Activated T-cell treated with anti-CD3 and anti-CD28 coated beads for 1 hour (primary cell): Measurements from ENCODE around the gene DTL.

ENCODE experiments used
- DNase-seq: peaks from one replicate; pipeline ENCODE4 v3.0.0-alpha.2; 2020; ENCODE audit warnings: low read depth

The DTL gene

DNA sequence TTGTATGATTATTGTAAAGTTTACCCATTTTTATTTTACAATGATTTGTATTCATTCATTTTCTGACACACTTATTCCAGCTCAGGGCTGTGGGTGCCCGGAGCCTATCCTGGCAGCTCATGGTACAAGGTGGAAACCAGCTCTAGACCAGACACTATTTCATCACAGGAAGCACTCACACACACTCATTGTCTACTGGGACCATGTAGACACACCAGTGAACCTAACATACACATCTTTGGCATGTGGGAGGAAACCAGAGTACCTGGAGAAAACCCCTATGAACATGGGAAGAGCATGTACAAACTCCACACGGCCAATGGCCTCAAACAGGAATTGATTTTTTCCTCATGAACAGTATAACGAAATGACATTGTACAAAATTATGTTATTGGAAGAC lies 2.4 kb downstream of the DTL start:
- DNase-seq: no peak

DNA sequence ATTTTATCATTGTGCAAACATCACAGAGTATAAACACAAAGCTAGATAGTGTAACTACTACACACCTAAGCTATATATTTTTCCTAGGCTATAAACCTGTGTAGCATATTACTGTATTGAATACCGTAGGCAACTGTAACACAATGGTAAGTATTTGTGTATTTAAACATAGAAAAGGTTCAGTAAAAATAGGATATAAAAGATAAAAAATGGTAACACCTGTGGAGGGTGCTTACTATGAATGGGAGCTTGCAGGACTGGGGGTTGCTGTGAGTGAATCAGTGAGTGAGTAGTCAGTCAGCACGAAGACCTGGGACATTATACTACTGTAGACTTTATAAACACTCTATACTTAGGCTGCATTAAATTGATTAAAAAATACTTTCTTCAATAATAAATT lies 4.1 kb downstream of the DTL start:
- DNase-seq: no peak

DNA sequence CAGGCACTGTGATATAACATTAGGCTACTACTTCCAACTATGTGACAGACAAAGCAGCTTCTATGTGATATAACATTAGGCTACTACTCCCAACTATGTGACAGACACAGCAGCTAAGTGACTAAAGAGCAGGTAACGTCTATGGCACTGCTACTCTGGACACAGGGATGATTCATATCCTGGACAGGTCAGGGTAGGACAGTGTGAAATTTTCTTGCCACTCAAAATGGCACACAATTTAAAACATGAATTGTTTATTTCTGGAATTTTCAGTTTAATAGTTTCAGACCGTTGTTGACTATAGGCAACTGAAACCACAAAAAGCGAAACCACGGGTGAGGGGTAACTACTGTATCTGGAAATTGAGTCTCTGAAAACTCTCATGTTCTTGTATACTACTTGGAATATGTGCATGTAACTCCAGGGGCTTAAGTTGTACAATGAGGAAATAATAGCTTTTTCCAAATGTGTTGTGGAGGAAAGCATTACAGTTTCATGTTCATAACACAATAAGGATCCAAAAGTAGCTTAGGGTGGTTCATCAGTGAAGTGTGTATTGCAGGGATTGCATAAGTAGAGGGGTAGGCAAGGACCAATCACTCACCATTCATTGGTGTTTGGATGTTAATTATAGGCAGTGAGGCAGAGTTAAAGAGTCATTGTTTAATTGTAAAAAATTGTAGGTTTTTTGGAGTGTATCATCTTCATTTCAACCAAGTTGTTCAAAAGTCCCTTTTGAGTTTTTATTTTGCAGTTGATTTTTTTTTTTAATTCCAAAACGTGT lies 5.3 kb downstream of the DTL start:
- DNase-seq: no peak

DNA sequence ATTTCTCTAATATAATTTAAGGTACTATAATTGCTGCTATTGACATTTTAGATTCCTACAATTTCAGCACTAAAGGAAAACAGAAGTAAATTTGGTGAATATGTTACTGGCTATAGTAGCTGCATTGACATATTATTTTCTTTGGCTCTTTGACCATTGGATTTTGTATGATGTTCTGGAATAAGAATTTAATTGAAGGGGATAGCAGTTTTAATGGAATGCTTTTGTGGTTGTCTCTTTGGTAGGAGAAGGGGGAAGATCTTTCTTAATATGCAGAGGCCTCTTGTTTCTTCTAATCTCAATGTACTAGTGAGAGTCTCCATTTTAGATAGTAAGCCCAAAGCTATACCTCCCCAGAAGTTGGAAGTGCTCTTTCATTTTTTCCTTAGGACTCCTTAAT lies 6.9 kb downstream of the DTL start:
- DNase-seq: no peak

DNA sequence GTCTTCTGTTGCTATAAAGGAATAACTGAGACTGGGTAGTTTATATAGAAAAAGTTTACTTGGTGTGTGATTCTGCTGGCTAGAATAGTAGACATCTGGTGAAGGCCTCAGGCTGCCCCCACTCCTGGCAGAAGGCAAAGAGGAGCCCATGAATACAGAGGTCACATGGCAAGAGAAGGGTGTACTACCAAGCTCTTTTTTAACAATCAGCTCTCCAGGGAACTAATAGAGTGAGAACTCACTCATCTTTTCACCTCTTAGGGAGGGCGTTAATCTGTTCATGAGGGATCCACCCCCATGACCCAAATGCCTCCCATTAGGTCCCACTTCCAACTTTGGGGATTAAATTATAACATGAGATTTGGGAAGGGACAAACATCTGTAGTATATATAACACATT lies 9.3 kb downstream of the DTL start:
- no peak for DNase-seq

DNA sequence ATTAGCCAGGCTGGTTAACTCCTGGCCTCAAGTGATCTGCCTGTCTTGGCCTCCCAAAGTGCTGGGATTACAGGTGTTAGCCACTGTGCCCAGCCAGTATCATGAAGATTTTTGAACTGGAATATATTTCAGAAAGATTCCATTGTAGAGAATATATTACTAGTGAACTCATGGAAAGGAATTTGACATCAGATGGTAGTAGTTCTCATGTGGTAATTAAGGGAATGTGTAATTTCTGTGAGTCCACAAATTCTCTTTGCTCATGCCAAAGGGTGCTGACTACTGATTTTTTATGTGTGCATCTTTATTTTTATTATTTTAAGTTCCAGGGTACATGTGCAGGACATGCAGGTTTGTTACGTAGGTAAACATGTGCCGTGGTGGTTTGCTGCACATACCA lies 10.4 kb downstream of the DTL start:
- no peak for DNase-seq

DNA sequence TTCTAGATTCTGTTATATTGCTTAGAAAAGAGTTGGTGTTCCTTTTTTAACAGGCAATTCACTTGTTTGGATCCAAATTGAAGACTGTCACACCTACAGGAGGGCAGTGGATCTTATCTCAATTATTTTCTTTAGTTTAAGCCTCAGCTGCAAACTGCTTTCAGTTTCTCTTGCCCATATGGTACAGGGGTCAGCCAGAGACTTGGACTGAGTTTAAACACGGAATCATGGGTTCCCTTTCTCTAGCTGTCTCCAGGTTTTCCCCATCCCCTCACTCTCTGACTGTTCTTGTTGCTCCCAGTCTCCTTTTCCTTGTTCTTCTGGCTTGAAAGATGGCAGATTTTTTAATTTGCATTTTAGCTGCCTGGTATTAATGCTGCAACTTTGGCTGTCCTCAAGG lies 18.4 kb downstream of the DTL start:
- no peak for DNase-seq

DNA sequence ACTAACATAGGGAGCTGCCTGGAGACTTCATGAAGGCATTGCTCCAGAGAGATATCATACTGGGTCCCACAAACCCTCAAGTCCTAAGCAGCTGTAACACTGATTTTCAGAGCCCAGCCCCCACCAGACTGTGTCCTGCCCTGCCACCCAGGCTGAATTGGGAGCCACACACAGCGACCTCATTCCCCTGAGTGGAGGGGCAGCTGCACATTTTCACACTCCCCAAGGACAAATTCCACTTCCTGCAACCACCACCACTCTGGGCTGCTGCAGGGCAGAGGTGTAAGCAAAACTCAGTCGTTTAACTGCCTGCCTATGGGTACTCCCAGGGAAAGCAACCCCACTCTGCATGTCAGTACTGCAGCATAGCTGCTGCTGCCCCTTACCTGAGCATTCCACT lies 19.8 kb downstream of the DTL start:
- no peak for DNase-seq

DNA sequence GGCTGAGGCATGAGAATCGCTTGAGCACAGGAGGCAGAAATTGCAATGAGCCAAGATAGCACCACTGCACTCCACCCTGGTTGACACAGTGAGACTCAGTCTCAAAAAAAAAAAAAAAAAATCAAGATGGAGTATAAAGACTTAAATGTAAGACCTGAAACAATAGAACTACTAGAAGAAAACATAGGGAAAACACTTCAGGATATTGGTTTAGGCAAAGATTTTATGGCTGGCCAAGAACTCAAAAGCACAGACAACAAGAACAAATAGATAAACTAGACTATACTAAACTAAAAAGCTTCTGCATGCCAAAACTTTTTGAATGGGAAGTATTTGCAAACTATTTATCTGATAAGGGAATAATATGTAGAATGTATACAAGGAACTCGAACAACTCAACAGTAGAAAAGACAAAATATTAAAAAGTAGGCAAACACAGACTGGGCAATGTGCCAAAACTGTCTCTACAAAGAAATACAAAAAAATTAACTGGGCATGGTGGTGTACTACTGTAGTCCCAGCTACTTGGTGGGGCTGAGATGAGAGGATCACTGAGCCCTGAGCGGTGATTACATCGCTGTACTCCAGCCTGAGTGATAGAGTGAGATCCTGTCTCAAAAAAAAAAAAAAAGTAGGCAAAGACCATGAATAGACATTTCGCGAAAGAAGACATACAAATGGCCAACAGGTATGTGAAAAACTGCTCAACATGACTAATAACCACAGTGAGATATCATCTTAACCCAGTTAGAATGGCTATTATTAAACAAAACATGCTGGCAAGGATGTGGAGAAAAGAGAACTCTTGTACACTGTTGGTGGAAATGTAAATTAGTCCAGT lies 25.3 kb downstream of the DTL start:
- no peak for DNase-seq

DNA sequence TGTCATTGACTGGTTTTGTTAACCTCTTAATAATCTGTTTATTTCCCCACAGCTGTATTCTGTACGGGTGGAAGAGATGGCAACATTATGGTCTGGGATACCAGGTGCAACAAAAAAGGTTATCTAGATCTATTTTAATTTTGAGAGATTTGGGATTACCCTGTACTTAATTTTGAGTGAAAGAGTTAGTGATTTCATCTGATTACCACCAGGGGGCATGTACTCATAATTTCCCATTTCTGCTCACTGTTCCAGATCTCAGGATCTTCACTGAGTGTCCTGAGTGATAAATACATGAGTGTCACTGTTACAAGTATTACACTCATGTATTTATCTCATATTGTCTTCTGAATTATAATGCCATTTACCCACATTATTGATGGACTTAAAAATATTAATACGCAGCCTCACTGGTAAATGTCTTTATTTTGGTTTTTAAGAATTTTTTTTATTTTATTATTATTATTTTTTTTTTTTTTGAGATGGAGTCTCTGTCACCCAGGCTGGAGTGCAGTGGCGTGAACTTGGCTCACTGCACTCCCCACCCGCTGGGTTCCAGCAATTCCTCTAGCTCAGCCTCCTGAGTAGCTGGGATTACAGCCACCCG lies 27.4 kb downstream of the DTL start:
- no peak for DNase-seq

DNA sequence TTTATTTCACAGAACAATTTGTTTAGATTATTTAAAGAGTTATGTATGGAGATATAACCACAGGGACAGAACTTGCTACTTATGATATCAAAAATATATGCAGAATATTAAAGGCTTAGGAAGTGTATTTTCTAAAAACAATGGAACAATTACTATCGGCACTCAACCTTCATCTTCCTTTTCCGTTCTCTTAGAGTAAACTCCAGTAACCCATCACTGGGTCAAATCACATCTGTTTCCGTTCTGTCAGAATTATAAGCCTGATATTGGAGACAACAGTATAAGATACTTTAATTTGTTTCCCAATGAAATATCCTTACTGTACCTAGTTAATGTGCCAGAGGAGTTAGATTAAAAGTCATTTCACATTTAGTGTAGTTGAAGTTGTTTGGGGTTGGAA lies 32.2 kb downstream of the DTL start:
- DNase-seq: no peak

DNA sequence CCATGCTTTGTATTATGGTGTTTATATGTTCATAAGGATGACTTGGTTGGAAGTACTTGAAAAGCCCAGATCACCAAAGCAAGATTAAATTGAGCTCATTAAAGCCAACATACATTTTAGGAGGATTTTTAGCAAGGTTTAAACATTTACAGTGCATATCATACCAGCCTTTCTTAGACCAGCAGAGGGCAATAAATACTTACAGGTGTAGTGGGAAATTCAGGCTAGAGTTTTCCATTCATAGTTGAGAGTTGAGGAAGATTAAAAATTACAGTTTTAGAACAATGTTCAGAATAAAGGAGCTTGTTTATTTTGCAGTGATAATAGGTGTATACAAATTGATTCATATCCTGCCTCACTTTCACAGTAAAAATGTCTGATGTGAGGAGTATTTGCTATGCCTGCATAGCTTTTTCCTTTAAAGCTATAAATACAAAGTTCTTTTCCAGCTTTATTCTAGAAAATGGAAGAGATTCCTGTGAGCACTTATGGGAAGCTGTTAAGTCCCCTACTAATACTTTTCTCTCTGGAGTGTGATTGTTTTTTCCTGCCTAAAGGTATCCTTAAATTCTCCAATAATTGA lies 35.3 kb downstream of the DTL start:
- no peak for DNase-seq

DNA sequence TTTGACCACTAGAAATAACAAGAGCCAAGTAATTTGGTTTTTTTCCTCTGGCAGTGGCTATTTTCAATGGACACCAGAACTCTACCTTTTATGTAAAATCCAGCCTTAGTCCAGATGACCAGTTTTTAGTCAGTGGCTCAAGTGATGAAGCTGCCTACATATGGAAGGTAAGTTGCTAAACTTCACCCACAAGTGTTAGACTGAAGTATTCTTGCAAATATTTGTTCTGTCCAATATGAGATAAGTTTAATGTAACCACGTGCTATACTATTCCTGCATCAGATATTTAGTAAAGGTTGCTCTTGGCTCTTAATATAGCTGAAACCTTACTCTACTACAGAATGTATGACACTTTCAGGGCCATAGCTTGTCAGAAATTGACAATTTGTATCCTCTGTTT lies 36.5 kb downstream of the DTL start:
- no peak for DNase-seq

DNA sequence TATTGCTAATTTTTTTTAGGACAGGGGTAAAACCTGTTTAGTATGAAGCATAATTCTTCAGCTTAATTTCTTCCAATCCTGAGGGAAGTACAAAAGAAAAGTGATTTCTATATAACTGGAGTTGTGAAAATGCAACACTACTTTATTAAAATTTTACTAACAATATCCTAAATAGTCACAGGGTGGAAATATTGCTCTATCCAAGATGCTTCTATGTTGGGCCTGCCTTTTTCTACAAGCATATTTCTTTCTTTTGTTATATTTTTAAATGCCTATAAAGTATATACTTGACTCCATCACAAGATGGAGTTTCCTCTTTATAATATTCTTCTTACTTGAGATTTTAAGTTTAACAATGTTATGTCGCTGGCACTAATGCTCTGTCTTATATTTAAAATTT lies 37.9 kb downstream of the DTL start:
- no peak for DNase-seq

DNA sequence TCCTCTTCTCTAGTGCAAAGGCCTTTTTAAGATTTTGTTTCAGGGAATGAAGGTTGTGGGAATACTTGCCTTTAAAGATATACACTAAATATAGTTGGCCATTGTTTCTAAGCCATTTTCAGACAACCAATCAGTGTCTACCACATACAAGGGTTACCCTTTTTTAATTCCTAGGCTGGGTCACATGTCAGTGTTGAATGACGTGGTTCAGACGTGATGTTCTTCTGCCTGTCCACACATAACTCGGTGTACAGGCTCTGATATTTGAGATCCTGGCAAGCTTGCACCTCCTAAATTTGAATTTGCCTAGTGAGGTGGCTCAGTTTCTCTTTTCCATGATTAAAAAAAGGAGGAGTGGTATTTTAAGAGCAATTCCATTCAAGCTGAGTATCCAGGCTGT lies 38.8 kb downstream of the DTL start:
- no peak for DNase-seq

DNA sequence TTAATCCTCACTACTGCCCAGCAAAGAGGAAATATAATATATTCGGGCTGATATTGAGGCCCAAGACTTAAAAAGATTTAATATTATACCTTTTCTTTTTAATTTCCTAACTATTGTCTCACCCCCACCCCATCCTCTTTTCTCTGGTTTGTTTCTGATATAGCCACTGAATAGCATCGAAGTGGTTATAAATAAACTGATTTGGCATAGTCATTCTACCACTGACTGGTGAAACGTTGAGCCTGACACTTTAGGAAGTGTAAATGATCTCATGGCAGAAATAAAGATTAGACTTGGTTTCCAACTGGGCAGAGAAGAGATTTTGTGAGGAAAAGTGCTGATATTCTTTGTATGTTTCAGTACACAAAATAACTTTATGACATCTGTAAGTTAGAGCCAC lies 39.3 kb downstream of the DTL start:
- no peak for DNase-seq

DNA sequence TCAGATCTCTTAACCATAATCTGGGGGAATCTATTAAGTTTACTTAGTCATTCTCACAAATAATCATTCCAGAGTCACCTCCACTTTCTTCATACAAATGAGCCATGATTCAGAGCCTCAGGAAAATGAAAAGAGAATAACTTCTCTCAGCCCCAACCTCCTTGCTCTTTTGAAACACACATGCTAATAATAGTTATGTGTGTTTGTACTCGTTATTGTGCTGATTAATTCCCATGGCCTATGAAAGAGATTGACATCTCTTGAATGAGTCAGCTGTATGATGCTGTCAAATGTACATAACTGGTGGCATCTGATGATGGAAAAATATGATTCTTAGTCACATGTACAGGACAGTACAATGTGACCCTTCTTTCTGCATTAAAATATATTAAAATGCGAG lies 41.5 kb downstream of the DTL start:
- DNase-seq: no peak

DNA sequence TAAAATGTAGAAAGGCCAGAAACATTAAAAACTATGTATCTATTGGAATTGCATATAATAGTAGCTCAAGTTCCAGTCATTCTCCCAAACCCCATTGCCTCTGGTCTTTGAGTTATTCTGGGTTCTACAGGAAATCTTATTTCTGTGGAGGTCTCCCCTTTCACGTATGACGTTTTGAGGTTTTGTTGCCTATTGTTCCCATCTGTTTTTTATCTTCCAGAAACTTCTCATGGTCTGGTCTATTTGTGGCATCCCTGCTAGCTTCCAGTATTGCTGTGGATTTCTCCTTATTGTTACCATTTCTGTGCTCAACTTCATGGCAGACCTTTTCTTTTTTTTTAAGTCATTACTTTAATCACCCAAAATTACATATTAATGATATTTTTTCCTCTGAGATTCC lies 43.3 kb downstream of the DTL start:
- no peak for DNase-seq

DNA sequence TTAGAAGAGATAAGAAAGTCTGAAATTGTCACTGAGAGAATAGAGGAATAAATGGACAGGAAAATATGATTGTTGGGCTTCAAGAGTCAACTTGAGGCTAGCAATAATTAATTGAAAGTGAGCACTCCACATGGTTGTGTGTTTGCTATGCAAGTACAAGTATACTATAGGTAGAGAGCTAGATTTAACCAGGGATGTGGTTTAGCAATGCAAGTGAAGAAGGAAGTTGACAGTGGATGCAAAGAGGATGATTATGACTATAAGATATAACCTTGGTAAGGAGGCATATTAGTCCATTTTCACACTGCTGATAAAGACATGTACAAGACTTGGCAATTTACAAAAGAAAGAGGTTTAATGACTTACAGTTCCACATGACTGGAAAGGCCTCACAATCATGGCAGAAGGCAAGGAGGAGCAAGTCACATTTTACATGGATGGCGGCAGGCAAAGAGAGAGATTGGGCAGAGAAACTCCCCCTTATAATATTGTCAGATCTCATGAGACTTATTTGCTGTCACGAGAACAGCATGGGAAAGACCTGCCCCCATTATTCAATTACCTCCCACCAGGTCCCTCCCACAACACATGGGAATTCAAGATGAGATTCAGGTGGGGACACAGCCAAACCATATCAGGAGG lies 47.3 kb downstream of the DTL start:
- DNase-seq: no peak

DNA sequence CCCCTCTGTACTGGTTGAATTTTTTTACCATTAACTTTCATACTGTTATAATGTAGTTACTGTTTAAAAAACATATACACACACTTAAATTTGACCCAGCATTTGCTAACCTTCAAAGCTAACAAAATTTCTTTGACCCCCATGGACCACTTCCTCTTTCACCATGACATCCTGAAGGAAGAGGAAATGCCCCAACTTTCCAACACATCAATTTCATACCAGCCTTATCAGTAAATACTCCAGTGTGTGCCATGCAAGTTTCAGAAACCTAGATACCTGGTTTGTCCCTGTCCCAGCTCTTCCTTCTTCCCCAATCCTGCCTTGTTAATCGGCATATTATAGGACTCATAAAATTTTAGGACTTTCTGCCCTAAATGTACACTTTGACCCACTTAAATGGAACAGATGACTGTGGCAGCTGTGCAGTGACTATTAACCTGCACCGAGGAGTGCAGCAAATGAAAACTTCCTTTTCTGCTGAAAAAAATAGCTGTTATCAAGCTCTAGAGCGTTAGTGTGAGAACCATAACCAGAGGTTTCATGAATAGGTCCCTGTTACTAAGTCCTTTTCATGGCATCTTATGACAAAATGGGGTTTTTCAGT lies 54.1 kb downstream of the DTL start:
- DNase-seq: no peak

DNA sequence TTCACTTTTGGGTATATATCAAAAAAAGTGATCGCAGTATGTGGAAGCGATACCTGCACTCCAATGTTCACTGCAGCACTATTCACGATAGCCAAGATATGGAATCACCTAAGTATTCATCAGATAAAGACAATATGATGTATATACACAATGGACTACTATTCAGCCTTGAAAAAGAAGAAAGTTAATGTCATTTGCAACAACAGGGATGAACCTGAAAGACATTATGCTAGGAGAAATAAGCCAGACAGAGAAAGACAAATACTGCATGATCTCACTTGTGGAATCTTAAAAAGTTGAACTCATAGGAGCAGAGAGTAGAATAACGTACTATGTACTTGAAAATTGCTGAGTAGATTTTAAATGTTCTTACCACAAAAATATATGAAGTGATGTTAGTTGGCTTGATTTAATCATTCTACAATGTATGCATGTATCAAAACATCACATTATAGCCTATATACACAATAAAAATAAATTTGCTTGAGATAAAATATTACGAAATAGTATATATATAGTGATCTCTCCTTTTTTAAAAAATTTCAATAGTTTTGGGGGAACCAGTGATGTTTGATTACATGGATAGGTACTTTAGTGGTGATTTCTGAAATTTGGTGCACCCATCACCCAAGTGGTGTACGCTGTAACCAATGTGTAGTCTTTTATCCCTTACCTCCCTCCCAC lies 56.0 kb downstream of the DTL start:
- no peak for DNase-seq
